Ovary (tissue), 3 donors: Measurements from ENCODE around the gene ROBO1.

Experiments
- CTCF ChIP-seq, 3 donors: fragments of 450-650 bp in 2 of 3; fragments of 200-600 bp in 1 of 3; IDR thresholded peaks; one replicate each; pipeline versions ENCODE4 v1.5.1 to v1.8.0; 2016 to 2022; ENCODE audit warnings: antibody characterized with exemption in 3 of 3, mild to moderate bottlenecking in 1 of 3
- POLR2A ChIP-seq: fragments of 450-650 bp; IDR thresholded peaks from one replicate; pipeline ENCODE4 v1.6.1; 2017; ENCODE audit warnings: antibody characterized with exemption, mild to moderate bottlenecking, moderate library complexity
- donor health status: DM: no; HTN: no; CAD: no.

GRCh38 chr3:78919021-78919755 lies 848.6 kb downstream of the ROBO1 start:
- TF ChIP-seq CTCF (IDR thresholded peaks at IDR 0.05) (no peak), POLR2A (no peak)
